Esophagus squamous epithelium (tissue), 4 donors: ENCODE measurements around the gene CDC25B.

Source experiments
- POLR2A ChIP-seq, 4 donors: fragments of 450-650 bp; IDR thresholded peaks; one replicate each; pipeline ENCODE4 v1.6.1; 2017; ENCODE audit warnings: antibody characterized with exemption in 4 of 4, mild to moderate bottlenecking in 4 of 4, moderate library complexity in 3 of 4
- TF ChIP-seq, protein P1 (sequence below), 6 experiments: fragments of 450-650 bp in 4 of 6; fragments of 200-600 bp in 2 of 6; sonication (generic) in 2 of 6; IDR thresholded peaks; one replicate each; pipeline ENCODE4 v1.5.1; 2016 to 2019; ENCODE audit warnings: antibody characterized with exemption in 6 of 6, mild to moderate bottlenecking in 4 of 6, moderate library complexity in 4 of 6

DNA sequence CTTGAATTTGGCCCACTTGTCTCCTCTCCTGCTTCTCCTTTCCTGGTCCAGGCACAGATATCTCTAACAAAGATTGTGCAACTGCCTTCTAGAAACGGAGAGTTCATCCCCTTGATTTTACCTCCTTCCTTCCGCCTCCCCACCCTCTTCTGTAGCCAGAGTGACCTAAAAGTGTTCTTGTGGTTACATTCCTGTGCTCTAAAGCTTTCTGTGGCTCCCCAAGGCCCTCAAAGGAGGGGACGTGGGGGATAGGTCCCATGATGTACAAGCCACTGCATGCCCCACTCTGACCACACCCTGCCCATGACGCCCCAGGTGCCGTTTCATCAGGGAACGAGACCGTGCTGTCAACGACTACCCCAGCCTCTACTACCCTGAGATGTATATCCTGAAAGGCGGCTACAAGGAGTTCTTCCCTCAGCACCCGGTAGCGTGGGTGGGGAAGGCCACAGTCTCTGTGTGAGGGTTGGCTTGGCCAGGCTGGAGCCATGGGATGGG, 8.2 kb downstream of the CDC25B start:
- TF ChIP-seq, protein P1, sequence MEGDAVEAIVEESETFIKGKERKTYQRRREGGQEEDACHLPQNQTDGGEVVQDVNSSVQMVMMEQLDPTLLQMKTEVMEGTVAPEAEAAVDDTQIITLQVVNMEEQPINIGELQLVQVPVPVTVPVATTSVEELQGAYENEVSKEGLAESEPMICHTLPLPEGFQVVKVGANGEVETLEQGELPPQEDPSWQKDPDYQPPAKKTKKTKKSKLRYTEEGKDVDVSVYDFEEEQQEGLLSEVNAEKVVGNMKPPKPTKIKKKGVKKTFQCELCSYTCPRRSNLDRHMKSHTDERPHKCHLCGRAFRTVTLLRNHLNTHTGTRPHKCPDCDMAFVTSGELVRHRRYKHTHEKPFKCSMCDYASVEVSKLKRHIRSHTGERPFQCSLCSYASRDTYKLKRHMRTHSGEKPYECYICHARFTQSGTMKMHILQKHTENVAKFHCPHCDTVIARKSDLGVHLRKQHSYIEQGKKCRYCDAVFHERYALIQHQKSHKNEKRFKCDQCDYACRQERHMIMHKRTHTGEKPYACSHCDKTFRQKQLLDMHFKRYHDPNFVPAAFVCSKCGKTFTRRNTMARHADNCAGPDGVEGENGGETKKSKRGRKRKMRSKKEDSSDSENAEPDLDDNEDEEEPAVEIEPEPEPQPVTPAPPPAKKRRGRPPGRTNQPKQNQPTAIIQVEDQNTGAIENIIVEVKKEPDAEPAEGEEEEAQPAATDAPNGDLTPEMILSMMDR (IDR thresholded peaks at IDR 0.05), result no peak
- TF ChIP-seq POLR2A (IDR thresholded peaks at IDR 0.05), result no peak
